PC-3 (cell line): ENCODE results near the gene CDS1.
"Not testable (repeated sequence)": the region's sequence is repeated elsewhere in the genome, so short reads cannot be mapped to it uniquely, and the experiment has no call there.

Source experiments
- CTCF ChIP-seq: fragments of 300-600 bp; sonication (generic); conservative IDR thresholded peaks from 2 replicates; pipeline ENCODE4 v1.5.1; 2017; ENCODE audit warnings: antibody characterized with exemption, low read depth, mild to moderate bottlenecking, low read length
- EZH2phosphoT487 ChIP-seq: fragments of 300-600 bp; sonication (generic); IDR thresholded peaks from 2 replicates; pipeline ENCODE4 v1.6.1; 2018; ENCODE audit warnings: mild to moderate bottlenecking, antibody characterized with exemption, low read length, borderline replicate concordance

- not testable (repeated sequence) for TF ChIP-seq CTCF, EZH2phosphoT487
These were observed 81.8 kb downstream of the CDS1 start for GRCh38 chr4:84664767-84665166.
